ENCODE data around the gene REM2. TPM values are rescaled to one million over a fixed set of nuclear protein-coding genes. Genes with fewer than 3 reads are reported as not detected.
A peak's percentile ranks its signal among the peaks of the same experiment; 100 is the strongest.

Gene REM2
- total and polyA plus RNA-seq, 10 donors = 1.4 to 5.8 (median 3.2) TPM

- Histone ChIP-seq H3K27me3 (replicated peaks in 1 of 7) (no peaks in the 10 kb centered on the region), H3K4me3 (no peak overlapping the region), H3K4me1 (peaks cover 12 to 46% (median 26%) of the 10 kb centered on the region in 6 donors), H3K27ac (no peak overlapping the region), H3K36me3 (peaks cover 0 to 57% (median 51%) of the 10 kb centered on the region in 6 donors), H3K9me3 (no peaks in the 10 kb centered on the region)
- no peak for DNase-seq
- intact Hi-C loops (cut with DNase I; ENCODE audit: low total_unique reads) = no loop called here
- TF ChIP-seq POLR2A (IDR thresholded peaks at IDR 0.05) (no peak), POLR2AphosphoS5 (IDR thresholded peaks at IDR 0.05) (no peak), CTCF (IDR thresholded peaks at IDR 0.05 in 8 of 11, conservative IDR thresholded peaks at IDR 0.05 in 3 of 11) (no peak)
- 81 to 94% (median 88%) methylated on average over 4 of the region's 4 CpGs for WGBS, 5 donors
Observed at GRCh38 chr14:22926316-22926715, 43.3 kb downstream of the REM2 start.

GRCh38 chr14:22928237-22929103, 45.4 kb downstream of the REM2 start:
- WGBS, 5 donors = 5 to 9% (median 8%) methylated on average over 12 of the region's 12 CpGs
- H3K36me3 ChIP-seq = peaks cover 0 to 35% (median 31%) of the 10 kb centered on the region in 6 donors
- TF ChIP-seq CTCF (IDR thresholded peaks at IDR 0.05 in 8 of 11, conservative IDR thresholded peaks at IDR 0.05 in 3 of 11) (no peak), POLR2A (IDR thresholded peaks at IDR 0.05) (no peak), POLR2AphosphoS5 (IDR thresholded peaks at IDR 0.05) (no peak)
- H3K27ac ChIP-seq = peak overlapping the region; percentile 81 to 92 (median 88)
- peak overlapping the region; percentile 69 to 99 (median 80) for H3K4me3 ChIP-seq
- no peaks in the 10 kb centered on the region for H3K27me3 ChIP-seq (replicated peaks in 1 of 7)
- no peak for DNase-seq
- no peaks in the 10 kb centered on the region for H3K9me3 ChIP-seq
- H3K4me1 ChIP-seq = peaks cover 12 to 46% (median 26%) of the 10 kb centered on the region in 6 donors
- intact Hi-C loops (cut with DNase I; ENCODE audit: low total_unique reads) = no loop called here

- Histone ChIP-seq H3K4me1 (peaks cover 12 to 46% (median 26%) of the 10 kb centered on the region in 6 donors), H3K4me3 (peak within 1 kb of the TSS; percentile 69 to 99 (median 80)), H3K36me3 (peaks cover 0 to 27% (median 22%) of the 10 kb centered on the region in 6 donors), H3K9me3 (no peaks in the 10 kb centered on the region), H3K27ac (peak within 1 kb of the TSS; percentile 81 to 92 (median 88)), H3K27me3 (replicated peaks in 1 of 7) (no peaks in the 10 kb centered on the region)
- 0 to 1% (median 1%) methylated on average over 40 to 51 of the region's 51 CpGs for WGBS, 5 donors
- TF ChIP-seq POLR2AphosphoS5 (IDR thresholded peaks at IDR 0.05) (peak; percentile 92 to 94 (median 94)), CTCF (IDR thresholded peaks at IDR 0.05 in 8 of 11, conservative IDR thresholded peaks at IDR 0.05 in 3 of 11) (peak in 4 of 11 experiments; percentile 15 to 35 (median 21)), POLR2A (IDR thresholded peaks at IDR 0.05) (peak in 2 of 3 donors; percentile 8 to 53)
- DNase-seq = peak; percentile 97
- intact Hi-C loops (cut with DNase I; ENCODE audit: low total_unique reads) = no loop called here
Observed at GRCh38 chr14:22929104-22929960, 46.3 kb downstream of the REM2 start, which contains the start of gene PRMT5. TSS of gene PRMT5 (minus strand) at chr14:22929376. CDS start at chr14:22929361, 15 bp downstream.
